SK-N-SH treated with all-trans-retinoic acid at 6 μM for 48 hours (cell line): Measurements from ENCODE around the gene NREP.

Source experiments
- ATAC-seq: fragments of 200-7000 bp; cut with Tn5 transposase; 3 replicates; pipeline ENCODE4 v1.9.1; 2020; ENCODE audit warnings: mild to moderate bottlenecking, moderate library complexity
- ARNTL ChIP-seq: fragments of 450-650 bp; formaldehyde crosslinking; IDR thresholded peaks from 2 replicates; pipeline ENCODE4 v1.5.0; 2020; ENCODE audit warnings: low read depth, mild to moderate bottlenecking, moderate library complexity, borderline replicate concordance
- CREB5 ChIP-seq: fragments of 250-450 bp; sonication (Bioruptor Pico); IDR thresholded peaks from 2 replicates; pipeline ENCODE4 v1.5.1; 2020; ENCODE audit warnings: low read depth, mild to moderate bottlenecking, moderate library complexity
- CSRNP3 ChIP-seq: fragments of 250-450 bp; sonication (Bioruptor Pico); IDR thresholded peaks from 2 replicates; pipeline ENCODE4 v1.5.1; 2021; ENCODE audit warnings: mild to moderate bottlenecking, moderate library complexity
- OSR1 ChIP-seq: fragments of 250-450 bp; sonication (Bioruptor Pico); IDR thresholded peaks from 2 replicates; pipeline ENCODE4 v1.8.0; 2022; ENCODE audit warnings: moderate library complexity, mild to moderate bottlenecking, inconsistent platforms
- PATZ1 ChIP-seq: fragments of 250-450 bp; sonication (Bioruptor Pico); IDR thresholded peaks from 2 replicates; pipeline ENCODE4 v1.8.0; 2020; ENCODE audit warnings: mild to moderate bottlenecking, moderate library complexity, borderline replicate concordance
- POU6F1 ChIP-seq: fragments of 250-450 bp; sonication (Bioruptor Pico); IDR thresholded peaks from 2 replicates; pipeline ENCODE4 v1.8.0; 2021; ENCODE audit warnings: low read depth, mild to moderate bottlenecking, moderate library complexity, borderline replicate concordance
- RARB ChIP-seq: fragments of 250-450 bp; sonication (Bioruptor Pico); IDR thresholded peaks from 2 replicates; pipeline ENCODE4 v1.8.0; 2021; ENCODE audit warnings: mild to moderate bottlenecking, moderate library complexity
- SNAI2 ChIP-seq: fragments of 250-450 bp; sonication (Bioruptor Pico); IDR thresholded peaks from 2 replicates; pipeline ENCODE4 v1.5.0; 2020; ENCODE audit warnings: mild to moderate bottlenecking, moderate library complexity
- TSHZ2 ChIP-seq: fragments of 250-450 bp; sonication (Bioruptor Pico); IDR thresholded peaks from 2 replicates; pipeline ENCODE4 v1.5.0; 2020; ENCODE audit warnings: mild to moderate bottlenecking, moderate library complexity
- ZC3H10 ChIP-seq: fragments of 250-450 bp; sonication (Bioruptor Pico); IDR thresholded peaks from 2 replicates; pipeline ENCODE4 v1.5.1; 2021; ENCODE audit warnings: mild to moderate bottlenecking, moderate library complexity
- ZFP3 ChIP-seq: fragments of 250-450 bp; sonication (Bioruptor Pico); IDR thresholded peaks from 2 replicates; pipeline ENCODE4 v1.5.0; 2020; ENCODE audit warnings: mild to moderate bottlenecking, moderate library complexity
- ZFP30 ChIP-seq: fragments of 450-650 bp; formaldehyde crosslinking; IDR thresholded peaks from 2 replicates; pipeline ENCODE4 v1.5.0; 2022; ENCODE audit warnings: mild to moderate bottlenecking, moderate library complexity
- ZNF565 ChIP-seq: fragments of 450-650 bp; formaldehyde crosslinking; conservative IDR thresholded peaks from 2 replicates; pipeline ENCODE4 v1.5.0; 2020; ENCODE audit warnings: low read depth, mild to moderate bottlenecking, moderate library complexity
- ZNF70 ChIP-seq: fragments of 450-650 bp; formaldehyde crosslinking; IDR thresholded peaks from 2 replicates; pipeline ENCODE4 v1.5.0; 2020; ENCODE audit warnings: mild to moderate bottlenecking, moderate library complexity
- ZNF8 ChIP-seq: fragments of 450-650 bp; formaldehyde crosslinking; IDR thresholded peaks from 2 replicates; pipeline ENCODE4 v1.5.0; 2020; ENCODE audit warnings: mild to moderate bottlenecking, moderate library complexity

NREP gene

GRCh38 chr5:111753884-111754589 is 3.0 kb downstream of the NREP start (continued):
- no peak for TF ChIP-seq PATZ1 (CRISPR knock-in tag)
- TF ChIP-seq ARNTL (CRISPR knock-in tag), result no peak

GRCh38 chr5:111752426-111752965 is 4.5 kb downstream of the NREP start:
- ATAC-seq, result no peak
- TF ChIP-seq CREB5 (CRISPR knock-in tag), result no peak
- TF ChIP-seq ZNF565, result no peak
- no peak for TF ChIP-seq ZFP3 (CRISPR knock-in tag)
- no peak for TF ChIP-seq PATZ1 (CRISPR knock-in tag)
- TF ChIP-seq POU6F1, result no peak
- TF ChIP-seq ZC3H10 (CRISPR knock-in tag), result no peak
- TF ChIP-seq CSRNP3, result no peak
- TF ChIP-seq OSR1 (CRISPR knock-in tag), result no peak
- TF ChIP-seq RARB, result no peak
- no peak for TF ChIP-seq ZNF8
- no peak for TF ChIP-seq SNAI2 (CRISPR knock-in tag)
- no peak for TF ChIP-seq ZNF70 (CRISPR knock-in tag)
- no peak for TF ChIP-seq ZFP30
- no peak for TF ChIP-seq ARNTL (CRISPR knock-in tag)
- TF ChIP-seq, all 23 proteins: peak for 0

GRCh38 chr5:111749303-111750026 is 7.5 kb downstream of the NREP start:
- no peak for ATAC-seq

More at GRCh38 chr5:111749303-111750026, 7.5 kb downstream of the NREP start:
- TF ChIP-seq CSRNP3 (no peak), TSHZ2 (CRISPR knock-in tag) (no peak), CREB5 (CRISPR knock-in tag) (no peak), OSR1 (CRISPR knock-in tag) (no peak)
